Stimulated activated CD8-positive, alpha-beta memory T cell treated with anti-CD3 and anti-CD28 coated beads, Interleukin-4, amount 100 ng/mL, for 4 hours (primary cell): ENCODE data around the gene ITFG1.
"Not testable (repeated sequence)": the region's sequence is repeated elsewhere in the genome, so short reads cannot be mapped to it uniquely, and the experiment has no call there.

ENCODE experiments used
- DNase-seq, 2 donors: peaks; one replicate each; pipeline ENCODE4 v3.0.0-alpha.2; 2020; ENCODE audit warnings: low read depth in 2 of 2, low spot score in 1 of 2

ITFG1 gene

DNA sequence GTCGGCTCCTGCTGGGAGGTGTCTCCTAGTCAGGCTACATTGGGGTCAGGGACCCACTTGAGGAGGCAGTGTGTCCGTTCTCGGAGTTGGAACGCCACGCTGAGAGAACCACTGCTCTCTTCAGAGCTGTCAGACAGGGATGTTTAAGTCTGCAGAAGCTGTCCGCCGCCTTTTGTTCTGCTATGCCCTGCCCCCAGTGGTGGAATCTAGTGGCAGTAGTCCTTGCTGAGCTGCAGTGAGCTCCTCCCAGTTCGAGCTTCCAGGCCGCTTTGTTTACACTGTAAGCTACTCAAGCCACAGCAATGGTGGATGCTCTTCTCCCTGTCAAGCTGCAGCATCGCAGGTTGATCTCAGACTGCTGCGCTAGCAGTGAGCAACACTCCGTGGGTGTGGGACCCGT is 36.0 kb downstream of the ITFG1 start:
- no peak for DNase-seq

- no peak for DNase-seq
Observed at GRCh38 chr16:47416869-47417268, 44.0 kb downstream of the ITFG1 start.

- no peak for DNase-seq
Observed at GRCh38 chr16:47413041-47413440, 47.8 kb downstream of the ITFG1 start.

DNA sequence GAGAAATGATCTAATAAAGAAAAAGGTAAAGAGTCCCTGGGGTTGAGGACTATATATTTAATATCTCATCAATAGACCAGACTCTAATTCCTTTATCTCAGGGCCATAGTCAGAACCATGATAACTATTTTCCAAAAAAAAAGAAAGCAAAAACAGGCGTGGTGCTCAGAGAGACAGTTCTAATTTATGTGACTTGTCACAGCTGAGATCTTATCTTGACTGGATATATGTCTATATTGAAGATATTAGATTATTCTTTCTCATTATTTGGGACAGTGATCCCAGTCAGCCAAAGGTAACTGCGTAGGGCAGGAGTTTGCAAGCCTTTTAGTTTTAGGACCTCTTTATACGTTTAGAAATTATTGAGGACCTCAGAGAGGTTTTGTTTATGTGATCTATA is 52.4 kb downstream of the ITFG1 start:
- no peak for DNase-seq

DNA sequence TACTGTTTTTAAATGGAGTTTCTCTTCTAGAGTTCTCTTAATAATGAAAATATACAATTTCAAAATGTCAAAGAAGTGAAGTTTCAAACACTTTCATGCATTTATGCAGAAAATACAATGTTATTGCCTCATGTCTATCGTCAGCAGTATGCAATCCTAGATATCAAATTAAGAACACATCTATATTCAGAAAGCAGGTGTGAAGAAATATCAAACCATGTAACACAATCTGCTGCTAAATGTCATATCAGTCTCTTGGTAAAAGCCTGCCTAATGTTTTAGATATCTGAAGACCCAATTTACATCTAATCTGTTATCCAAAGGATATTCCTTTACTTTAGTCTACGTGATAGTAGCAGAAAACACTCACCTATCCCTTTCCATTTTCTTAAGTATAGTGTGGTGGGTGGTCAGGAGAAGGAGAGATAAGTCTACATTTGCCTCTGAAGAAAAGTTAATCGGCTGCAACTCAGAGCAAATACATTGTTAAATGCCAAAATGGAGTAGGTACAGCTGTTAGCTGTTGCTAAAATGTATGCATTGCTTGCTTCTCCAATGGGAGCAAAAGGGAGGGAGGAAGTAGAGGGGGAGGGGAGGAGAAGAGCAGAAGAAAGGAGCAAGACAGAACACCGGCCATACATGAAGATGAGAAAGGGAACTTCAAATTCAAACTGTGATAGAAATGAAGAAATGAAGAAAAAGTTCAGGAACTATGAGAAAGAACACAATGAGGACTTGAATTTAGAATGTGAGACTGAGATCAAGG is 64.9 kb downstream of the ITFG1 start:
- DNase-seq = no peak

GRCh38 chr16:47392081-47392480 is 68.8 kb downstream of the ITFG1 start:
- DNase-seq = no peak

GRCh38 chr16:47388705-47389104 is 72.2 kb downstream of the ITFG1 start:
- no peak for DNase-seq

DNA sequence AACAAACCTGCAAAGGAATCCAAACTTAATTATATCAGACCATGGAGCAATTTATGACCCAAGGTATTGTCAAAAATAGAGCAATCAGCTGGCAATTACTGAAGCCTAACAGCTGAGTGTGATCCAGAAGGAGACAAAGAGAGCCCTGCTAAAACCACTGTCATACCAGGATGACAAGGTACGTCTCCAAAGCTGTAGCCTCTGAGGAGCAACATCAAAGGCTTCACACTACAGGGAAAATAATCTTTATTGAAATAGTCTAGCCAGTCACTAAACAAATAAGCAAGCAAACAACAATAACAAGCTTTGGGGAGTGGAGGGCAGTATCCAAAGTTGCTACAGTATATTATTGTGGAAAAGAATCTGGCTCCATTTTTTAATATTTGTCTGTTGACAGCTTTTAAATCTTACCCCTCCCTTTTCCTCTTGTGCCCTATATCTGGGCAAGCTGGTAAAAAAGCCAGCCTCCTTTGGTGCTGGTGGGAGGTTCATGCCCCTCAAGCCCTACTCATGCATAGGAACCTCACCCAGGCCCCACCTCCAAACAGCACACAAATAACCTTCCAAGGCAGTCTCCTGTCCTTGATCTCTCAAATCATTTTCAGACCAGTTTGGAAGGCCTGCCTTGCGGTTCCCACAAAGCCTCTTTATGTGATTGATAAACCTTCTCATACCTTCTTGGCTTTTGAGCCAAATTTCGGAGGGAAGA is 73.7 kb downstream of the ITFG1 start:
- DNase-seq = no peak

GRCh38 chr16:47386201-47386718 is 74.6 kb downstream of the ITFG1 start:
- DNase-seq = no peak

GRCh38 chr16:47382362-47382761 is 78.5 kb downstream of the ITFG1 start:
- no peak for DNase-seq

GRCh38 chr16:47377154-47377553 is 83.7 kb downstream of the ITFG1 start:
- DNase-seq = no peak

DNA sequence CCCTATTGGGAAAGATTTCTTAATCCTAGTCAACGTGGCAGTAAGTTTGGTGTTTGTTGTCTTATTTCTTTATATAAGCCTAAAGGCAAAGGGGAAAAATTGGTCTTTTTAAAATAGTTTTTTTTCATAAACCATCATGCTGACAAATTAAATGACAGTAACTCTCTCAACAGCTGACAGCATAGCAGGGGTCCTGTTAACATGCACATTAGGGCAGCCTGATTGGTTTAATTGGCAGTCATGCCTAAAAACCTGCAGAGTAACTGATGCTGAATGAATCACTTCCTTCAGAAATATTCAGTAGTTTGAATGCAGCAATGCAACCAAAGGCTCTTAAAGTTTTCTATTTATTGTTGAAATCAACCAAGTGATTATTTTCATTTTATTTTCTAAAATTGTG is 85.4 kb downstream of the ITFG1 start:
- no peak for DNase-seq

DNA sequence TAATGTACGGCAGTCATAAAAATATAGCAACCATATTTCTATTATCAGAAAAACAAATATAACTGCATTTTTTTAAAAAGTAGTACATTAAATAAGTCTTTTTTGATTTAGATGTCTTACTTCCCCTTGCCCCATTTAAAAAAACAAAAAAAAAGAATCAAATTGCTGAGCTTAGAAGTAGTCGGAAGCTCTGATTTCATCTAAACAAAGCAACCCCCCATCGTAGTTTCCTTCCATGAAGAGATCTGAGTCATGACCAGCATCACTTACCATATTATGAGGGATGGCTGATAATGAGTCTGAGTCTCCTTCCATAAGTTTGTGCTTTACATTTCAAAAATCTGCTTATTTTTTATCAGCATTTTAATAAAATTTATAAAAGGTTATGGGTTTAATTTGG is 86.2 kb downstream of the ITFG1 start:
- DNase-seq = no peak

DNA sequence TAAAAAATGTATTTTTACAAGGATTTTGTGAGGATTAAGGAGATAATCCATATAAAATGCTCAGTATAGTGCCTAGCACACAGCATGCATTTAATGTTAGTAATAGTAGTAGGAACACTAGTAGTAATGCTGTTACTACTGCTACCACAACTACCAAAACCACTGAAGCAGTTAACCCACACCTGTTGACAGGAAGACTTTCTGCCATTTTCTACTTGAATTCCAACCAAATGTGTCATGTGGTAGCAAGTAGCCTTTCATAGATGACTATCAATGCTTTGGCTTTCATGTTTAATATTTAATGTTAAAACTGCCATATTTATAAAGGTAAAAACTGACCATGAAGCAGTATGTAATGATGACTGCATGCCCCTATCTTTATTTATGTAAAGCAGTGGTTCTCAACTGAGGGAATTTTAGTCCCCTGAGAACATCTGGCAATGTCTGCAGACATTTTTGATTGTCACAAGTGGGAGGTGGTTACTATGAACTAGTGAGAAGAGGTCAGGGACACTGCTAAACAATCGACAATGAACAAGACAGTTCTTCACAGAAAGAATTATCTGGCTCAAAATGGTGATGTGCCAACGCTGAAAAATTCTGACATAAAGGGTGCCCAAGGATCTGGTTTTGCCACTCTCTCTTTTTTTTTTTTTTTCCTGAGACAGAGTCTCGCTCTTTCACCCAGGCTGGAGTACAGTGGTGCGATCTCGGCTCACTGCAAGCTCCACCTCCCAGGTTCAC is 89.4 kb downstream of the ITFG1 start:
- DNase-seq = no peak

GRCh38 chr16:47370536-47370935 is 90.3 kb downstream of the ITFG1 start:
- no peak for DNase-seq

- no peak for DNase-seq
Observed at GRCh38 chr16:47366228-47366627, 94.6 kb downstream of the ITFG1 start.

GRCh38 chr16:47363761-47364160 is 97.1 kb downstream of the ITFG1 start:
- no peak for DNase-seq

DNA sequence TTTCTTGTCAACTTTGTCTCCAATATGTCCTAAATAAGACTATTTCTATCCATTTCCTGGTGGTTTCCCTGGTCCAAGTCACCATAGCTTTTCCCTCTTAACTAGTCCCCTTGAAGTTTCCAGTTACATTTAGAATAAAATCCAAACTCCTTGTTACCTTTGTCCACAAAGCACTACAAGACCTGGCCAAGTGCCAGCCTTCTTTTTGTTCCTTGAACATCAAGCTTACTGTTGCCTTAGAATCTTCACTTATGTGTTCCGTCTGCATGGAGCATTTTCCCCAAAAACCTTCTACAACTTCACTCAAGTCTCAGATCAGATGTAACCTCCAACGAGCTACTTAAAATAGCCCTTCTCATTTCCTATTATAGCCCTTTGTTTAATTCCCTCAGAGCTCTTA is 101.4 kb downstream of the ITFG1 start:
- no peak for DNase-seq

- no peak for DNase-seq
Observed at GRCh38 chr16:47358816-47359215, 102.0 kb downstream of the ITFG1 start.

DNA sequence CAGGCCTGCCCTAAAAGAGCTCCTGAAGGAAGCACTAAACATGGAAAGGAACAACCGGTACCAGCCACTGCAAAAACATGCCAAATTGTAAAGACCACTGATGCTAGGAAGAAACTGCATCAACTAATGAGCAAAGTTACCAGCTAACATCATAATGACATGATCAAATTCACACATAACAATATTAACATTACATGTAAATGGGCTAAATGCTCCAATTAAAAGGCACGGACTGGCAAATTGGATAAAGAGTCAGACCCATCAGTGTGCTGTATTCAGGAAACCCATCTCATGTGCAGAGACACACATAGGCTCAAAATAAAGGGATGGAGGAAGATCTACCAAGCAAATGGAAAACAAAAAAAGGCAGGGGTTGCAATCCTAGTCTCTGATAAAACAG is 111.8 kb downstream of the ITFG1 start:
- not testable (repeated sequence) for DNase-seq

DNA sequence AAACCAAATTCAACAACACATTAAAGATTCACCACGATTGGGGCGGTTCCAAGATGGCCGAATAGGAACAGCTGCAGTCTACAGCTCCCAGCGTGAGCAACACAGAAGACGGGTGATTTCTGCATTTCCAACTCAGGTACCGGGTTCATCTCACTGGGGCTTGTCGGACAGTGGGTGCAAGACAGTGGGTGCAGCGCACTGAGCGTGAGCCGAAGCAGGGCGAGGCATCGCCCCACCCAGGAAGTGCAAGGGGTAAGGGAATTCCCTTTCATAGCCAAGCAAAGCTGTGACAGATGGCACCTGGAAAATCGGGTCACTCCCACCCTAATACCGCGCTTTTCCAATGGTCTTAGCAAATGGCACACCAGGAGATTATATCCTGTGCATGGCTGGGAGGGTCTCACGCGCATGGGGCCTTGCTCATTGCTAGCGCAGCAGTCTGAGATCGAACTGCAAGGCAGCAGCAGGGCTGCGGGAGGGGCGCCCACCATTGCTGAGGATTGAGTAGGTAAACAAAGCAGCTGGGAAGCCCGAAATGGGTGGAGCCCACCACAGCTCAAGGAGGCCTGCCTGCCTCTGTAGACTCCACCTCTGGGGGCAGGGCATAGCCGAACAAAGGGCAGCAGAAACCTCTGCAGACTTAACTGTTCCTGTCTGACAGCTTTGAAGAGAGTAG is 113.7 kb downstream of the ITFG1 start:
- not testable (repeated sequence) for DNase-seq
